Smooth muscle cell (in vitro differentiated cells): Measurements from ENCODE around the gene DEFB108B. TPM values are rescaled to one million over a fixed set of nuclear protein-coding genes. Genes with fewer than 3 reads are reported as not detected.
"Not testable (repeated sequence)": the region's sequence is repeated elsewhere in the genome, so short reads cannot be mapped to it uniquely, and the experiment has no call there.

ENCODE experiments used
- DNase-seq: peaks from one replicate; lab custom pipeline; 2025; ENCODE audit not compliant: unreplicated experiment; lab: John Stamatoyannopoulos, UW
- H2AFZ ChIP-seq: fragments of 200-600 bp; sonication (generic); 2 replicates; pipeline ENCODE4 v1.6.0; 2016; ENCODE audit warnings: antibody characterized with exemption, low read depth, mild to moderate bottlenecking
- H3F3A ChIP-seq: fragments of 200-600 bp; sonication (generic); 2 replicates; pipeline ENCODE4 v1.6.0; 2017; ENCODE audit warnings: antibody characterized with exemption, low read depth
- H3K27ac ChIP-seq: fragments of 200-600 bp; sonication (generic); 2 replicates; pipeline ENCODE4 v1.5.1; 2016; ENCODE audit warnings: low read depth, mild to moderate bottlenecking
- H3K27me3 ChIP-seq: fragments of 200-600 bp; sonication (generic); 2 replicates; pipeline ENCODE4 v1.6.1; 2016; ENCODE audit warnings: low read depth, mild to moderate bottlenecking
- H3K36me3 ChIP-seq: fragments of 200-600 bp; sonication (generic); 2 replicates; pipeline ENCODE4 v1.5.1; 2016; ENCODE audit warnings: low read depth
- H3K4me1 ChIP-seq: fragments of 200-600 bp; sonication (generic); 2 replicates; pipeline ENCODE4 v1.5.1; 2016; ENCODE audit warnings: low read depth
- H3K4me2 ChIP-seq: fragments of 200-600 bp; sonication (generic); 2 replicates; pipeline ENCODE4 v1.6.0; 2016; ENCODE audit warnings: mild to moderate bottlenecking
- H3K4me3 ChIP-seq: fragments of 200-600 bp; sonication (generic); 2 replicates; pipeline ENCODE4 v1.5.1; 2016; ENCODE audit warnings: mild to moderate bottlenecking
- H3K79me2 ChIP-seq: fragments of 200-600 bp; sonication (generic); 2 replicates; pipeline ENCODE4 v1.6.0; 2016; ENCODE audit warnings: low read depth, mild to moderate bottlenecking
- H3K9ac ChIP-seq: fragments of 200-600 bp; sonication (generic); 2 replicates; pipeline ENCODE4 v1.6.0; 2016; ENCODE audit warnings: low read depth
- H3K9me3 ChIP-seq: fragments of 200-600 bp; sonication (generic); replicated peaks from 2 replicates; pipeline ENCODE4 v1.5.1; 2016; ENCODE audit warnings: low read depth
- H4K20me1 ChIP-seq: fragments of 200-600 bp; sonication (generic); 2 replicates; pipeline ENCODE4 v1.6.0; 2016; ENCODE audit warnings: low read depth
- WGBS: methylation state at CpG from one replicate; pipeline ENCODE4 v1.1.7; 2016; ENCODE audit warnings: low lambda C conversion rate; 5-methylcytosine and 5-hydroxymethylcytosine counted together
- polyA plus RNA-seq: library from polyadenylated mRNA; unstranded; fragments of >200 nt; fragmentation: Nextera tagmentation; extraction: Ambion mirVana; gene quantifications from 2 replicates; pipeline ENCODE4 v1.2.1, GENCODE V29; 2016
- total RNA-seq: library from RNA; depleted of rRNA; stranded (reverse); fragments of >200 nt; gene quantifications from 2 replicates; pipeline ENCODE4 v1.2.3, GENCODE V29; 2014
- TF ChIP-seq, protein P1 (sequence below): fragments of 200-600 bp; sonication (generic); IDR thresholded peaks from 2 replicates; pipeline ENCODE4 v1.5.1; 2017; ENCODE audit warnings: borderline replicate concordance, mild to moderate bottlenecking, antibody characterized with exemption; ENCODE audit not compliant: insufficient read depth, poor library complexity, severe bottlenecking

DEFB108B gene
- total and polyA plus RNA-seq, 2 experiments from 2014 or later, result not detected

DNA sequence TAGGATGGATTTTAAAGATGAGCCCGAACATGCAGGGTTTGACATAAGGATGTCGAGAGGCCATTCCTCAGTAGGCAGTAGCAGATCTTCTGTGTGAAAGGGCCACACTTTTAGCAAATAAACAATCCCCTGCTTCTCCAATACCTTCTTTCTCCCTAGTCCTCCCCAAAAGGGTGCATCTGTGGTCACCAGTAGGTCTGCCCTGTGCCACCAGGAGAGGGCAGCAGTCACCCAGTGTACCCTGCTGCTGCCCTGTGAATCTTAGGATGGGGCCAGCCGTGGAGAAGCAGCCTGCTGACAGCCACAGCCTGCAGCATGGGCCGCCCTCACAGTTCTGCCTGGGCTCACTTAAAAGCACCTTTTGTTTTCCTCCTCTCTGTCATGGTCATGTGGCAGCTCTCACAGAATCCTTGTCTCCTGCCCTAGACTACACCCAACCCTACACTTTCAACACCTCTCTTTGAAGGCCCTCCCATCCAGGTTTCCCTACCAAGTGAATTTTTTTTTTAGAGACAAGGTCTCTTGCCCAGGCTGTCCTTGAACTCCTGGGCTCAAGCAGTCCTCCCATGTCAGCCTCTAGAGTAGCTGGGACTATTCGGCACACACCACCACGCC is 40.3 kb upstream of the DEFB108B start:
- H3K4me2 ChIP-seq, H3K9ac ChIP-seq, H3K4me3 ChIP-seq, H4K20me1 ChIP-seq, H3K4me1 ChIP-seq, H3K9me3 ChIP-seq, H3K27ac ChIP-seq, DNase-seq, H3F3A ChIP-seq, H3K36me3 ChIP-seq, H3K27me3 ChIP-seq, H2AFZ ChIP-seq, H3K79me2 ChIP-seq: not testable (repeated sequence)
- TF ChIP-seq, protein P1, sequence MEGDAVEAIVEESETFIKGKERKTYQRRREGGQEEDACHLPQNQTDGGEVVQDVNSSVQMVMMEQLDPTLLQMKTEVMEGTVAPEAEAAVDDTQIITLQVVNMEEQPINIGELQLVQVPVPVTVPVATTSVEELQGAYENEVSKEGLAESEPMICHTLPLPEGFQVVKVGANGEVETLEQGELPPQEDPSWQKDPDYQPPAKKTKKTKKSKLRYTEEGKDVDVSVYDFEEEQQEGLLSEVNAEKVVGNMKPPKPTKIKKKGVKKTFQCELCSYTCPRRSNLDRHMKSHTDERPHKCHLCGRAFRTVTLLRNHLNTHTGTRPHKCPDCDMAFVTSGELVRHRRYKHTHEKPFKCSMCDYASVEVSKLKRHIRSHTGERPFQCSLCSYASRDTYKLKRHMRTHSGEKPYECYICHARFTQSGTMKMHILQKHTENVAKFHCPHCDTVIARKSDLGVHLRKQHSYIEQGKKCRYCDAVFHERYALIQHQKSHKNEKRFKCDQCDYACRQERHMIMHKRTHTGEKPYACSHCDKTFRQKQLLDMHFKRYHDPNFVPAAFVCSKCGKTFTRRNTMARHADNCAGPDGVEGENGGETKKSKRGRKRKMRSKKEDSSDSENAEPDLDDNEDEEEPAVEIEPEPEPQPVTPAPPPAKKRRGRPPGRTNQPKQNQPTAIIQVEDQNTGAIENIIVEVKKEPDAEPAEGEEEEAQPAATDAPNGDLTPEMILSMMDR, result peak; percentile 61
- WGBS, result 63% methylated on average over 6 of the region's 6 CpGs

DNA sequence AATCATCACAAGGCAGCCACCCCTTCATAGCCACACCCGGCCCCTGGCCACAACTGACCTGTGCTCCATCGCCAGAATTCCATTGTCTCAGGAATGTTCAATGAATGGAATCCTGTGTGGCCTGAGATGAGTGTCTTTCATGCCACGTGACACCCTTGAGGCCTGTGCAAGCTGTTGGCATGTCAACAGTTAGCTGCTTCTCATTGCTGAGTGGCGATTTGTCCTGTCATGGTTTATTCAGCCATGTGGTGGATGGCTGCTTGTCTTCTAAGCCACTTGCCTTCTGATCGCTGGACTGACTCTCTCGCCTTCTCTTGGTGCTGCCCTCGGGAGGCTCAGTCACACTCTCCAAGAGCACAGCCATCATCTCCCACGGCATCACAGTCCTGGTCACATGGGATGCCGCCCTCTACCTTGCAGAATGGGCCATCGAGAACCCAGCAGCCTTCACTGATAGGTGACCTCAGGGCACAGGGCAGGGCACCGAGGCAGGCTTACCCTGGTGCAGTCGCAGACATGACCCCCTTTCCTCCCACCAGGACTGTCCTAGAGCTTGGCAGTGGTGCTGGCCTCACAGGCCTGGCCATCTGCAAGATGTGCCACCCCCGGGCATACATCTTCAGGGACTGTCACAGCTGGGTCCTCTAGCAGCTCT is 38.5 kb upstream of the DEFB108B start:
- DNase-seq, H3K4me3 ChIP-seq, H3K4me1 ChIP-seq, H4K20me1 ChIP-seq, H3K36me3 ChIP-seq, H3K27me3 ChIP-seq, H3K9me3 ChIP-seq, H3K4me2 ChIP-seq, H3K9ac ChIP-seq, H2AFZ ChIP-seq, H3K27ac ChIP-seq, H3K79me2 ChIP-seq, H3F3A ChIP-seq: not testable (repeated sequence)
- 80% methylated on average over 13 of the region's 13 CpGs for WGBS

DNA sequence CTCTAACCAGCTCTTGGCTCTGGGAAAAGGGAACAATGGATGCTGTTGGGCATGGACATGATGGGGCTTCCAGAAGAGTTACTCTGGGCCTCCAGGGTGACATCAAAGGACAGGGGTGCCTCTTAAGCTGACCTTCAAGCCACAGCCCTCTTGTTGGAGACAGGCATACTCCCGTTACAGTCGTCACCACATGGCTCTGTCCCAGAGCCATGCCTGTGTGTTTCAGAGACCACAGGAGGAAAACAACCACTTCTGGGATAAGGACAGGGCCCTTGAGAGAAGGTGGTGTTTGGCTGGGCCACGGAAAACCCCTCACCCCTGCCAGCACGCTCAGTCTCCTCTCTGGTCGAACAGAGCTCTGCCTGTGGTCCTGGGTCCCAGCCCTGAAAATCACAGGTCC is 37.8 kb upstream of the DEFB108B start:
- 67% methylated on average over 5 of the region's 5 CpGs for WGBS
- not testable (repeated sequence) for DNase-seq, H3K4me2 ChIP-seq

DNA sequence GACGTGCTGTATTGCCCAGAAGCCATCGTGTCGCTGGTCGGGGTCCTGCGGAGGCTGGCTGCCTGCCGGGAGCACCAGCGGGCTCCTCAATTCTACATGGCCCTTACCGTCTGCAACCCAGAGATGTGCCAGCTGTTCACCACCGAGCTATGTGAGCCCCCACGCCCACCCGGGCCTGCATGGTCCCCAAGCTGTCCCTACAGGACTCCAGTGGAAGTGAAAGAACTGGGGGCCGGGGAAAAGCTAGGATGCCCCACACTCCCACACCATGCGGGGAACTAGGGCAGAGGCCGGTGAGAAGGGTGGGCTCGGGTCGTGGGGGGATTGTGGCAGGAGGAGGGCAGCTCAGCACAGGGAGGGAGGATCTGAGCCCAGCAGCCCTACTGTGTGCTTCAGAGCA is 37.0 kb upstream of the DEFB108B start:
- H3K9me3 ChIP-seq, H2AFZ ChIP-seq, DNase-seq, H3F3A ChIP-seq, H3K27ac ChIP-seq, H3K36me3 ChIP-seq, H3K4me1 ChIP-seq, H4K20me1 ChIP-seq, H3K9ac ChIP-seq, H3K79me2 ChIP-seq, H3K27me3 ChIP-seq, H3K4me2 ChIP-seq, H3K4me3 ChIP-seq: not testable (repeated sequence)
- 95% methylated on average over 16 of the region's 16 CpGs for WGBS

More for the DNA sequence above, 37.8 kb upstream of the DEFB108B start:
- H3K4me3 ChIP-seq, H3K27me3 ChIP-seq, H3K79me2 ChIP-seq, H4K20me1 ChIP-seq, H2AFZ ChIP-seq, H3K9ac ChIP-seq, H3K9me3 ChIP-seq, H3K36me3 ChIP-seq, H3K27ac ChIP-seq, H3K4me1 ChIP-seq, H3F3A ChIP-seq: not testable (repeated sequence)

DNA sequence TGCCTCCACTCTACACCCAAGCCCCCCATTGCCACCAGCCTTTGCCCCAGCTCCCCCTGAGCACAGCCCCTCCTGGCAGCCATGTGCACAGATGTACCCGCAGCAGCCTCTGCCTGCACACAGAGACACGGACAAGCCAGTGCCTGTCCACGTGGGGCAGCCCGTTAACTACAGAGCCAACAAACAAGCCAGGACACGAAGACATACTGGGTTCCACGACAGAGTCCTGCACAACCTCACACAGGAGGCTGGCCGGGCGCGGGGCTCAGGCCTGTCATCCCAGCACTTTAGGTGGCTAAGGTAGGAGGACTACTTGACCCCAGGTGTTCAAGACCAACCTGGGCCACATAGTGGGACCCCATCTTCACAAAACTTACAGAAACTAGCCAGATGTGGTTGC is 36.2 kb upstream of the DEFB108B start:
- not testable (repeated sequence) for H3K4me3 ChIP-seq, H3K9me3 ChIP-seq, DNase-seq, H3K9ac ChIP-seq, H4K20me1 ChIP-seq, H3F3A ChIP-seq, H3K27me3 ChIP-seq, H3K79me2 ChIP-seq, H3K36me3 ChIP-seq, H3K4me2 ChIP-seq, H3K4me1 ChIP-seq, H2AFZ ChIP-seq, H3K27ac ChIP-seq
- WGBS, result 89% methylated on average over 9 of the region's 9 CpGs

DNA sequence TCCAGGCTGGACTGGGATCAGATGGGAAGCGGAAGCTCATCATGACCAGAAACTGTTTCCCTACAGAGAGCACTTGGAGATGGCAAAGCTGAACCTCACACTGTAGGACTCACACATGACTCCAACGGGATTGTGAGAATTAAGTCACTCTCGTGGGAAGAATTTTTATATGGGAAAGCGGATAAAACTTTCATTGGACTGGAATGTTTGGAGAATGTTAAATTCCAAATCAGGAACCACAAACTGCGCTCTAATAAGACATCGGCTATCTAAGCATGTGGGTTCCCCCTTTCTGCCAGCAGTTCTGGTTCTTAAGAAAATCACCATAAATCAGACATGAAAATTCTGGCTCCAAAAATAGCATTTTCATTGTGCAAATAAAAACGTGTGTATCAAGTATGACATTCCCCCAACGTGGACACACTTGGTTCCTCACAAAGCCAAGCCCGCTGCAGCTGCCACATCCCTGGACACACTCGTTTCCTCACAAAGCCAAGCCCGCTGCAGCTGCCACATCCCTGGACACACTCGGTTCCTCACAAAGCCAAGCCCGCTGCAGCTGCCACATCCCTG is 33.4 kb upstream of the DEFB108B start:
- not testable (repeated sequence) for H3K9me3 ChIP-seq, H3K79me2 ChIP-seq, H3K4me1 ChIP-seq, H4K20me1 ChIP-seq, DNase-seq, H3K9ac ChIP-seq, H3F3A ChIP-seq, H3K36me3 ChIP-seq, H3K4me2 ChIP-seq, H3K27me3 ChIP-seq, H2AFZ ChIP-seq, H3K4me3 ChIP-seq, H3K27ac ChIP-seq
- 78% methylated on average over 13 of the region's 13 CpGs for WGBS
